Stomach (tissue), 9 donors: ENCODE data around the gene LGR5. TPM values are rescaled to one million over a fixed set of nuclear protein-coding genes. Genes with fewer than 3 reads are reported as not detected.

Source experiments
- DNase-seq, 2 donors: peaks; one replicate each; pipeline versions ENCODE4 v3.0.0 to v3.0.0-alpha.2; 2013 to 2019
- H3K27ac ChIP-seq, 5 donors: fragments of 200-600 bp in 4 of 5; sonication (generic) in 4 of 5; one replicate each; pipeline ENCODE4 v1.5.1; 2013 to 2019; ENCODE audit warnings: mild to moderate bottlenecking in 1 of 5, moderate library complexity in 1 of 5
- H3K27me3 ChIP-seq, 3 donors: fragments of 200-600 bp; sonication (generic); one replicate each; pipeline ENCODE4 v1.5.1; 2017 to 2019; ENCODE audit warnings: mixed run types in 1 of 3
- H3K36me3 ChIP-seq, 4 donors: fragments of 200-600 bp; sonication (generic); 1 replicate in 3 of 4; 2 replicates in 1 of 4; pipeline ENCODE4 v1.5.1; 2016 to 2019
- H3K4me1 ChIP-seq, 4 donors: fragments of 200-600 bp; sonication (generic); one replicate each; pipeline ENCODE4 v1.5.1; 2016 to 2019
- H3K4me3 ChIP-seq, 4 donors: fragments of 200-600 bp; sonication (generic) in 3 of 4; one replicate each; pipeline ENCODE4 v1.5.1; 2016 to 2019; ENCODE audit warnings: mild to moderate bottlenecking in 1 of 4
- H3K9me3 ChIP-seq, 4 donors: fragments of 200-600 bp; sonication (generic); one replicate each; pipeline ENCODE4 v1.5.1; 2016 to 2019
- CTCF ChIP-seq, 7 experiments: fragments of 450-650 bp in 4 of 7; fragments of 200-600 bp in 3 of 7; sonication (generic) in 3 of 7; IDR thresholded peaks; one replicate each; pipeline ENCODE4 v1.5.1; 2016 to 2019; ENCODE audit warnings: antibody characterized with exemption in 7 of 7, control low read depth in 2 of 7, mild to moderate bottlenecking in 1 of 7
- EP300 ChIP-seq: sonication (generic); formaldehyde crosslinking; IDR thresholded peaks from one replicate; pipeline ENCODE4 v1.6.1; 2017; ENCODE audit warnings: antibody characterized with exemption
- POLR2A ChIP-seq, 4 donors: fragments of 450-650 bp; IDR thresholded peaks; one replicate each; pipeline ENCODE4 v1.6.1; 2016; ENCODE audit warnings: antibody characterized with exemption in 4 of 4, control low read depth in 2 of 4, mild to moderate bottlenecking in 1 of 4, moderate library complexity in 1 of 4
- POLR2AphosphoS5 ChIP-seq, 3 donors: sonication (generic); formaldehyde crosslinking; IDR thresholded peaks; one replicate each; pipeline ENCODE4 v1.6.1; 2016; ENCODE audit warnings: antibody characterized with exemption in 3 of 3
- WGBS, 5 donors: extraction: QIAGEN DNeasy Blood & Tissue Kit in 3 of 5; methylation state at CpG; one replicate each; pipeline versions ENCODE4 v1.1.5 to v1.1.7; 2013 to 2018; 5-methylcytosine and 5-hydroxymethylcytosine counted together
- intact Hi-C: fragments of 100-400 bp; cut with DNase I; formaldehyde crosslinking; loops from one replicate; pipeline ENCODE4 v1.15.1; 2023; ENCODE audit warnings: low total_unique reads
- polyA plus RNA-seq, 3 donors: library from polyadenylated mRNA; stranded (reverse); fragments of 200-250 nt; gene quantifications; one replicate each; pipeline ENCODE4 v1.2.3, GENCODE V29; 2013
- total RNA-seq, 5 donors: library from RNA; depleted of rRNA; stranded (reverse); fragments of >200 nt; gene quantifications; one replicate each; pipeline versions ENCODE4 v1.1.0 to v1.2.3, GENCODE V29; 2014 to 2016
- donor health status: healthy with polysubstance abuse.
- donor health status: Bipolar disorder and iron deficiency.
- donor health status: healthy.

Gene LGR5
- total and polyA plus RNA-seq, 8 donors, result 0.06 to 16.0 (median 1.2) TPM; not detected in 3

DNA sequence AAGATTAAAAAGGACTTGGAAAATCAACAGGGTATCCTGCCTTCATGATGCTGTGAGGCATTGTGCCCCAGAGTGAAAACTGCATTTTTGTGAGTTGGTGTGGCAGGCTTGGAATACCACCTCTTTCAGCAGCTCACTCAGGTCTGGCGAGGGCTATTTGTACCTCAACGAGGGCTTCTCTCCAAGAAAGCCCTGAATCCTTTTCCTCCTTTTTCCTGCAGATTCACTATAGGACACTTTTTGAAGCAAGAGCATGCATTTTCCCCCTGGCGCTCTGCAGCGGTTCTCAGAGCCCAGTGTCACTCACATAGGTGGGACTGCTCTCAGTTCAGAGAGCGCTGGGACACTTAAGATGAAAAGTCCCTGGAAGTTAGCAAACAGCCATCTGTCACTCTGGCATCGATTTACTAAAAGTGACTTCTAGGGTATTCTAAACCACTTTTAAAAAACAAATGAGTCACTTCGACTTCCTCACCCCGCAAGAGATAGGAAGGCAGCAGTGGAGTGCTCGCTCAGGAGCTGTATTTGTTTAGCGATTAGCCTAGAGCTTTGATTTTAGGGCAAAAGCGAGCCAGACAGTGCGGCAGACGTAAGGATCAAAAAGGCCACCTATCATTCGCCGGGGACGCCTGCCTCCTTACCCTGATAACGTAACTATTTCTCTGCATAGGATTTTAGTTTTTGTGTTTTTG, 782 bp upstream of the LGR5 start:
- 2 to 7% (median 4%) methylated on average over 17 of the region's 17 CpGs for WGBS, 5 donors
- H3K27me3 ChIP-seq, result peaks cover 0 to 69% (median 27%) of the 10 kb centered on the region in 3 donors
- intact Hi-C loops, result no loop called here

GRCh38 chr12:71439362-71439612, 311 bp upstream of the LGR5 start:
- intact Hi-C loops, result no loop called here
- peaks cover 0 to 69% (median 27%) of the 10 kb centered on the region in 3 donors for H3K27me3 ChIP-seq
- H3K9me3 ChIP-seq, result peaks cover 9 to 21% (median 16%) of the 10 kb centered on the region in 4 donors
- TF ChIP-seq POLR2AphosphoS5 (IDR thresholded peaks at IDR 0.05) (no peak), POLR2A (IDR thresholded peaks at IDR 0.05) (no peak), EP300 (no peak), CTCF (IDR thresholded peaks at IDR 0.05) (no peak)
- no peak for DNase-seq
- WGBS, 5 donors, result 0 to 5% (median 2%) methylated on average over 13 to 17 of the region's 17 CpGs
- H3K4me1 ChIP-seq, result peaks cover 25 to 31% (median 29%) of the 10 kb centered on the region in 4 donors
- H3K36me3 ChIP-seq, result no peaks in the 10 kb centered on the region
- H3K4me3 ChIP-seq, result peak overlapping the region; percentile 46 to 68 (median 51)
- no peak overlapping the region for H3K27ac ChIP-seq

More for the DNA sequence above, 782 bp upstream of the LGR5 start:
- Histone ChIP-seq H3K9me3 (peaks cover 9 to 21% (median 16%) of the 10 kb centered on the region in 4 donors), H3K36me3 (no peaks in the 10 kb centered on the region), H3K4me3 (peak overlapping the region; percentile 46 to 68 (median 51)), H3K4me1 (peaks cover 25 to 31% (median 29%) of the 10 kb centered on the region in 4 donors), H3K27ac (no peak overlapping the region)
- peak in 1 of 2 donors; percentile 52 for DNase-seq
- TF ChIP-seq CTCF (IDR thresholded peaks at IDR 0.05) (no peak), POLR2A (IDR thresholded peaks at IDR 0.05) (no peak), POLR2AphosphoS5 (IDR thresholded peaks at IDR 0.05) (no peak), EP300 (no peak)

- Histone ChIP-seq H3K9me3 (peaks cover 9 to 20% (median 16%) of the 10 kb centered on the region in 4 donors), H3K36me3 (no peaks in the 10 kb centered on the region), H3K27ac (no peak overlapping the region), H3K4me3 (peak overlapping the region; percentile 46 to 68 (median 51)), H3K4me1 (peaks cover 25 to 31% (median 29%) of the 10 kb centered on the region in 4 donors), H3K27me3 (peaks cover 0 to 69% (median 27%) of the 10 kb centered on the region in 3 donors)
- DNase-seq, result peak in 1 of 2 donors; percentile 48
- WGBS, 5 donors, result 1 to 4% (median 1%) methylated on average over 12 to 27 of the region's 27 CpGs
- TF ChIP-seq EP300 (no peak), POLR2AphosphoS5 (IDR thresholded peaks at IDR 0.05) (no peak), POLR2A (IDR thresholded peaks at IDR 0.05) (no peak), CTCF (IDR thresholded peaks at IDR 0.05) (no peak)
- intact Hi-C loops, result no loop called here
Observed at GRCh38 chr12:71440345-71440762, 756 bp downstream of the LGR5 start.

- WGBS, 5 donors, result 5 to 7% (median 5%) methylated on average over 23 to 26 of the region's 26 CpGs
- Histone ChIP-seq H3K27ac (no peak overlapping the region), H3K4me1 (peaks cover 25 to 31% (median 29%) of the 10 kb centered on the region in 4 donors), H3K36me3 (no peaks in the 10 kb centered on the region), H3K27me3 (peaks cover 0 to 73% (median 27%) of the 10 kb centered on the region in 3 donors), H3K9me3 (peaks cover 6 to 13% (median 11%) of the 10 kb centered on the region in 4 donors), H3K4me3 (peak overlapping the region; percentile 46 to 68 (median 51))
- intact Hi-C loops, result no loop called here
- DNase-seq, result peak; percentile 58 to 62
- TF ChIP-seq CTCF (IDR thresholded peaks at IDR 0.05) (no peak), EP300 (no peak), POLR2A (IDR thresholded peaks at IDR 0.05) (no peak), POLR2AphosphoS5 (IDR thresholded peaks at IDR 0.05) (no peak)
Observed at GRCh38 chr12:71440763-71441748, 1.5 kb downstream of the LGR5 start.
